GM19239 (cell line): ENCODE results near the gene NR6A1.
A peak's percentile ranks its signal among the peaks of the same experiment; 100 is the strongest.

Experiments used
- DNase-seq: peaks from one replicate; pipeline ENCODE4 v3.0.0; 2011; ENCODE audit warnings: low spot score; ENCODE audit not compliant: insufficient read length
- FAIRE-seq: peaks from 2 replicates; lab custom pipeline; 2011; peaks lifted over from hg19 to GRCh38; lab: Jason Lieb, UNC

Gene NR6A1

GRCh38 chr9:124771021-124771866 lies at the start of gene NR6A1:
Gene NR6A1, minus strand, starts transcription at chr9:124771311.
- FAIRE-seq (peak; percentile 95), DNase-seq (peak; percentile 97)

GRCh38 chr9:124818431-124819281 lies 47.5 kb upstream of the NR6A1 start:
- no peak for DNase-seq
- no peak for FAIRE-seq

GRCh38 chr9:124815601-124816000 lies 44.5 kb upstream of the NR6A1 start:
- DNase-seq = no peak
- no peak for FAIRE-seq

GRCh38 chr9:124814164-124814535 lies 43.0 kb upstream of the NR6A1 start:
- DNase-seq = no peak
- no peak for FAIRE-seq

DNA sequence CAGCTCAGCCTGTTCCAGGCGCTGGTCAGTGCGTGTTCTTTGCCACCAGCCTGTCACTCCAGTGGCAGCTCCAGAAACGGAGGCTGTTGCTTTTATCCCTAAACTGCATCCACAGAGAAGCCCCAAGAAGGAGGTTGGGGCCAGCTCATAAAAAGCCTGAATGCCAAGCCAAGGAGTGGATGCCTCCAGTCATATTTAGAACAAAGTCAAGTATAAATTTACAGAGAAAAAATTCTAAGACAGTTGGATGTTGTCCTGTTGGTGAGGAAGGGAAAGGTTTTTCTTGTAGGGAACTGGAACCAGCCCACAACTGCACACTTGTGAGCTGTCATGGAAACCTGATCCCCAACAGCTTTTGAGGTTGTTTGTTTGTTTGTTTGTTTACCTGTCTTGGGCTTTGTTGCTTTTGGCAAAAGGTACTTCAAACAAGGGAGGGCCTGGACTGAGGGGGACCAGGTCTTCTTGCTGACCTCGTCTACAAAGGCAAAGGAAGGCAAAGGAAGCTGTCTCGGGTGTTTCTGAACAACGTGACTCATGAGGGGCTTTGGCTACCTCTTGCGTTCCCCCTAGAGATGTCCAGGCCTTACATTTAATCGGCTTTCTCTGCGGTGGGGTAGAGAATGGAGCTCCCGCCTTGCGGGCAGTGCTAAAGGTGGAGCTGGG lies 42.5 kb upstream of the NR6A1 start:
- FAIRE-seq (no peak), DNase-seq (no peak)

- DNase-seq (no peak), FAIRE-seq (no peak)
These were observed 41.9 kb upstream of the NR6A1 start for GRCh38 chr9:124813041-124813440.

DNA sequence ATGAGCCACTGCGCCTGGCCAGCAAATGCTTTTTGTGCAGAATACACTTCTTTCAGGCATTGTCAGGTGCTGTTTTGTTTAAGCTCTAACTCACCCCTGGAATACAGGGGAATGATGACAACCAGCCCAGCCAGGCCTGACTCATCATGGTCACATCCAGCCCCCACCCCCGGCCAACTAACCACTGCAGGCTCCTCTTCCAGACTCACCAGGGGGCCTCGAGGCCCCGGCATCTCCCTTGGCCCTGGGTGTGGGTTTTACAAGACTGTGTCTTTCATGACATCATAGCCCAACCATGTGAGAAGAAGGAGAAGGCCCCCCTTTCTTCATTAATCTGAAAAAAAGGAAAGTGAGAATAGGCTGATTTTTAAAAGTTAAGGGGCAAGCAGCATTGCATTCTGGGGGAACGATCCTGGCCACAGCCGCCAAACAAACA lies 41.3 kb upstream of the NR6A1 start:
- no peak for FAIRE-seq

GRCh38 chr9:124810663-124811355 lies 39.7 kb upstream of the NR6A1 start:
- FAIRE-seq (no peak), DNase-seq (no peak)

More for the DNA sequence above, 41.3 kb upstream of the NR6A1 start:
- DNase-seq = no peak

DNA sequence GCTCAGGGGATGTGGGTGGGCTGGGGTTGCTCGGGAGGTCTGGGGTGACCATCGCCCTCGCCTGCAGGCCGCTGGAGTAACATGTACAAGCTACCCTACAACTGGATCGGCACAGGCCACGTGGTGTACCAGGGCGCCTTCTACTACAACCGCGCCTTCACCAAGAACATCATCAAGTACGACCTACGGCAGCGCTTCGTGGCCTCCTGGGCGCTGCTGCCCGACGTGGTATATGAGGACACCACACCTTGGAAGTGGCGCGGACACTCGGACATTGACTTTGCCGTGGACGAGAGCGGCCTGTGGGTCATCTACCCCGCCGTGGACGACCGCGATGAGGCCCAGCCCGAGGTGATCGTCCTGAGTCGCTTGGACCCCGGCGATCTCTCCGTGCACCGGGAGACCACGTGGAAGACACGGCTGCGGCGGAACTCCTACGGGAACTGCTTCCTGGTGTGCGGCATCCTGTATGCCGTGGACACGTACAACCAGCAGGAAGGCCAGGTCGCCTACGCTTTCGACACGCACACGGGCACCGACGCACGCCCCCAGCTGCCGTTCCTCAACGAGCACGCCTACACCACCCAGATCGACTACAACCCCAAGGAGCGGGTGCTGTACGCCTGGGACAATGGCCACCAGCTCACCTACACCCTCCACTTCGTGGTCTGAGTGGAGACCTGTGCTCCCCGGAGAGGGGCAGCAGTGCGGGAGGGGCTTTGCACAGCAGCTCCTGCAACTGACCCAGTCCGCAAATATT lies 38.8 kb upstream of the NR6A1 start:
- DNase-seq = no peak
- no peak for FAIRE-seq

- DNase-seq (no peak), FAIRE-seq (no peak)
These were observed 38.1 kb upstream of the NR6A1 start for GRCh38 chr9:124809211-124809610.

DNA sequence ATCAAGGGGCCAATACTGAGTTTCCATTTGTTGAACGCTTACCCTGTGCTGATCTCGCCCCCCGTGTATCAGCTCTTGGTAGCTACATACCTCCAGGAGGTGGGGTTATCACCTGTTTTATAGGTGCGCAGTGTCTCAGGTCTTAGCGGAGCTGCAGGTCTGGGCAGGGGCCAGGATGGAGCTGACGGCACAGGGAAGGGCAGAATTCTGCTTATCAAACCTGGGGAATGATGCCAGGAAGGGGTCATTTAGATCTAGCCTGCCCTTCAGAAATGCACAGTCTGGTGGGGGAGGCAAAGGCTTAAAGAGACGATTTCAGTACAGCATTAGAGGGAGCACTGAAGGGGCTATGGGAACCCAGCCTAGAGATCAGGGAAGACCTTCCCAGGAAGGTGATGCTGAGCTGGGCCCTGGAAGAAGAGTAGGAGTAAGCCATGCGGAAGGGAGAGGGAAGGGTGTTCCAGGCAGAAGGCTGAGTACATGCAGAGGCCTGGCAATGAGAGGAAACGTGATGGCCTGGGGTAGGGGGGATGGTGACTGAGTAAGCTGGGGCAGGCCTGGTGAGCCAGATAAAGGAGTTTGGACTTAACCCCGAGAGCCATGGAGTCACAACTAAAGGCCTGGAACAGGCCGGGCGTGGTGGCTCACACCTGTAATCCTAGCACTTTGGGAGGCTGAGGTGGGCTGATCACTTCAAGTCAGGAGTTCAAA lies 37.3 kb upstream of the NR6A1 start:
- FAIRE-seq (no peak), DNase-seq (no peak)

DNA sequence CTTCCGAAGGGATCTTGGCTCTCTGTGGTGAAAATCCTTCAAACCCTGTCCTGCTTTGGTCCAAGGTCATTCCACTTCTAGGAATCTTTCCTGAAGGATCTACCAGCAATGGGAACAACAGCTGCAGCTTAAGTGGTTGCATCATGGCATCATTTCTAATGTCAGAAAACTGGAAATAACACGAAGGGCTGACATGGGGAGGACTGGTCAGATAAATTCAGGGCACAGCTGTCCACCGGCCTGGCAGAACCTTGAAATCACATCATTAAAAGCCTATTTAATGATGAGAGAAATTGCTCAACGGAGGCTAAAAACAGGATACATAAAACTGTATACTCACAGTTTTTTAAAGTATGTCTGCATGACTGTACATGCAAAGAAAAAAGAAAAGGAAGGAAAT lies 34.1 kb upstream of the NR6A1 start:
- FAIRE-seq (no peak), DNase-seq (no peak)

DNA sequence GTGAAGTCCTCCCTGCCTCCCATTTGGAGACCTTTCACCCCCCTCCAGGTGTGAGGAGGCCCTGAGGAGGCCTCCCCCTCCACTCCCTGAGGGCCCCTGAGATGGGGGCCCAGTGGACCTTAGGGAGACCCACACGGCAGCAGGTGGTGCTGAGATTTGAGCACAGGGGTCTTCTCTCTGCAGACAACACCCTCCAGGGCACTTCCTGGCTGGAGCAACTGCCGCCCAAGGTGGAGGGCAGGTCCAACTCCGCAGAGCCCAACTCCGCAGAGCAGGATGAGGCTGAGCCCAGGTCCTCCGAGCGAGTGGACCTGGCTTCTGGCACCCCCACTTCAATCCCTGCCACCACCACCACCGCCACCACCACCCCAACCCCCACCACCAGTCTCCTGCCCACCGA lies 32.8 kb upstream of the NR6A1 start:
- FAIRE-seq (no peak), DNase-seq (no peak)

GRCh38 chr9:124802426-124802825 lies 31.3 kb upstream of the NR6A1 start:
- DNase-seq (no peak), FAIRE-seq (no peak)

- FAIRE-seq (no peak), DNase-seq (no peak)
These were observed 30.2 kb upstream of the NR6A1 start for GRCh38 chr9:124801356-124801755.

DNA sequence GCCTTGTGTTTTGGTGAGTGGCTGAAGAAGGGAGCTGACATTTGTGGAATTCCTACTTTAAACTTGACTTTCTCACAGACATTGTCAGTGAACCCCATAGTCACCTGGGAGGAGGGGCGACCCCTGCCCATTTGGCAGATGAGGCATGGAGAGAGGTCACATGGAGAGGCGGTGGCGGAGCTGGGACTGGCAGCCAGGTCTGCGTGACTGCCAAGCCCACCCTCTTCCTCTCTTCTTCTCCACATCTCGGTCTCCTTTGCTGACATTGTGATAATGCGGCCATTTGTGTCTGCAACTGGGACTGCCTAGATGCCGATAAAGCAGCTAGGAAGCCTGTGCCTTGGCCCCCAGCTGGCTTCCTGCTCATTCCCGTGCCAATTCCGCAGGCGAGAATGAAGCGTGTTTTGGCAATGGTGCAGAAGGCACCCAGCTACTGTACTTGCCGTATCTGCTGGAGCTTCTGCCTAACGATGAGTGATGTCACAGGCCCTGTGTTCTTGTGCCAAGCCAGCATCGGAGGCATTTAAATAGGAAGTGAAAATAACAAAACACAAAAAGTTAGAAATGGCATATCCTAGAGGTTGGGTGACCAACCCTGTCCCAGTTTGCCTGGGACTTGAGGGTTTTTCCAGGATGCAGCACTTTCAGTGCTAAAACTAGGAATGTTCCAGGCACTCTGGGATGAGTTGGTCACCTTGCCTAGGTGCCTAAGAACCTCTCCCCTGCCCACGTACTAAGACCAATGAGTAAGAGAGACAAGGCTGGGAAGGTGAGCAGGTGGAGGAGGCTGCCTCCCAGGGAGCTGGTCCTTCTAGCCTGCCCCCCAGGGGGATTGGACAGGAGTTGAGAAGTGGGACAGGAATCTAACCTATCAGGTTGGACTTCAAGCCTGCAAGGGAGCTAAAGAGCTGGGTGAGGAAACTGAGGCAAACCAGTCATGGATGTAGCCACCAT lies 29.5 kb upstream of the NR6A1 start:
- no peak for FAIRE-seq
- DNase-seq = no peak

GRCh38 chr9:124799274-124800006 lies 28.3 kb upstream of the NR6A1 start:
- FAIRE-seq (no peak), DNase-seq (no peak)
